ENCODE results near the gene ACTRT3. TPM values are rescaled to one million over a fixed set of nuclear protein-coding genes. Genes with fewer than 3 reads are reported as not detected.

The ACTRT3 gene
- total and polyA plus RNA-seq, 2 experiments from 2014 or later = 2.9 to 5.2 TPM

DNA sequence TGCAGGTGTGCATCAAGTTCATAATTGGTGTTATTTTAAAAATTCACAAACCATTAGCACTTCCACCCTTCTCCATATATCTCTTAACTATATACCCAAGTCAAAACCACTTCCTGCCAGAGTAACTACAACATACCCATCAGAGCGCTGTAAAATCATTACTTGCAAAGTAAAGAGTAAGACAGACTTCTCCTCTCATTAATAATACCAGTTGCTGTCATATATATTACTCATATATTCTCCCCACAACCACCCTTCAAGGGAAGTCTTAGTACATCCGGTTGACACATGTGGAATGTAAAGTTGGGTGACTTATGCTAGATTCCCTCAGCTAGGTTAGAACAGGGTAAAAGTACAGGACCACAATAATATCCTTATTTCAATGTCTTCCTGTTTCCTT lies 10.1 kb downstream of the ACTRT3 start (continued):
- TF ChIP-seq JUNB (IDR thresholded peaks at IDR 0.05; ENCODE audit: unreplicated experiment) (no peak), EZH2phosphoT487 (IDR thresholded peaks at IDR 0.05; ENCODE audit: unreplicated experiment) (no peak)

DNA sequence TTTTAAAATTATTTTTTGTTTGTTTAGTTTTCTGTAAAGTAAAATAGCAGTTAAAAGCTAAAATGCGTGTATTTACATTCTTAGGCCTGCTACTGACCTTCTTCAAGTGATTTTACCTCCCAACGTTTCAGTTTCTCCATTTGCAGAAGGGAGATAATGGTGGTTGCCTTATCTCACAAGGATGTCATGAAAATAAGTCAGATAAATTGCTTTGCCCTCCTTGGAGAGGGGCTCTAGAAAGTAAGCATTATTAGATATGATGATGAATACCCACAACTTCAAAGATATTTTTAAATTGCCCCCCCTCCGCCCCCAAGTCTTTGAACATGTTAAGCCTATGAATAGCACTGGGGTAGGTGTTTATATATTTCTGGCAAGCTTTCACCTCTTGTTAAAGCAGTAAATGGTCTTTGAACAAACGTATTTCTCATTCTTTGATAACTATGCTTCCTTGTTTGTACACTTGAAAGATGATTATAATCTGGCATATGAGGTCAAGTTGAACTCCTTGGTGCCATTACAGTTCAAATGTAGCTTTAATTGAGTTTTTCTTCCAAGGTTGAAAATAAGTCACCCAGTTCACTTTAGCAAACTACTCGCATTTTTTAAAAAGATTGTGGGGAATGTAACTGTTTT lies 10.9 kb downstream of the ACTRT3 start:
- H3F3A ChIP-seq (replicated peaks; ENCODE audit: low read depth) = no peaks in the 10 kb centered on the region; the same call in 1 of the 2 replicates
- H4K20me1 ChIP-seq (replicated peaks; ENCODE audit: insufficient read depth) = no peaks in the 10 kb centered on the region
- no peaks in the 10 kb centered on the region for H3K36me3 ChIP-seq (ENCODE audit: insufficient read depth)
- no peak for TF ChIP-seq ETS1 (IDR thresholded peaks at IDR 0.05)
- no peak for TF ChIP-seq EZH2phosphoT487 (IDR thresholded peaks at IDR 0.05; ENCODE audit: unreplicated experiment)
- Mint-ChIP-seq H3K4me3 (no peak overlapping the region), H3K27ac (no peak overlapping the region), H3K27me3 (ENCODE audit: insufficient read depth, low read depth, poor library complexity) (peaks cover 2% of the 10 kb centered on the region), H3K4me1 (no peaks in the 10 kb centered on the region), H3K36me3 (ENCODE audit: low read depth) (peaks cover 3% of the 10 kb centered on the region; the same call in 2 of the 3 replicates), H3K9me3 (peaks cover 5% of the 10 kb centered on the region; the same call in 2 of the 3 replicates)
- H3K27me3 ChIP-seq (ENCODE audit: insufficient read depth) = no peaks in the 10 kb centered on the region
- H3K9me2 ChIP-seq (ENCODE audit: insufficient read depth) = no peaks in the 10 kb centered on the region
- ATAC-seq = no peak
- H3K27ac ChIP-seq (ENCODE audit: low read depth) = no peak overlapping the region
- H3K4me2 ChIP-seq = no peak overlapping the region
- DNase-seq (ENCODE audit: low spot score) = no peak
- no peak overlapping the region for H2AFZ ChIP-seq
- no peak overlapping the region for H3K4me3 ChIP-seq
- no peaks in the 10 kb centered on the region for H3K4me1 ChIP-seq (ENCODE audit: insufficient read depth)
- no peaks in the 10 kb centered on the region for H3K79me2 ChIP-seq (replicated peaks; ENCODE audit: insufficient read depth)

GRCh38 chr3:169755488-169755887 lies 13.9 kb downstream of the ACTRT3 start:
- no peaks in the 10 kb centered on the region for H3K27me3 ChIP-seq (ENCODE audit: insufficient read depth)
- H3K4me2 ChIP-seq = no peak overlapping the region
- H3K9me2 ChIP-seq (ENCODE audit: insufficient read depth) = no peaks in the 10 kb centered on the region
- no peaks in the 10 kb centered on the region for H4K20me1 ChIP-seq (replicated peaks; ENCODE audit: insufficient read depth)
- H3K36me3 ChIP-seq (ENCODE audit: insufficient read depth) = no peaks in the 10 kb centered on the region
- H3K27me3 Mint-ChIP-seq (ENCODE audit: insufficient read depth, low read depth, poor library complexity) = no peaks in the 10 kb centered on the region
- DNase-seq (ENCODE audit: low spot score) = no peak
- no peak for ATAC-seq
- H3K36me3 Mint-ChIP-seq (ENCODE audit: low read depth) = no peaks in the 10 kb centered on the region
- H3K27ac Mint-ChIP-seq = no peak overlapping the region
- H2AFZ ChIP-seq = no peak overlapping the region; the same call in 1 of the 2 replicates
- no peaks in the 10 kb centered on the region for H3K9me3 Mint-ChIP-seq
- no peak overlapping the region for H3K4me3 Mint-ChIP-seq
- no peaks in the 10 kb centered on the region for H3K79me2 ChIP-seq (replicated peaks; ENCODE audit: insufficient read depth)
- no peak overlapping the region for H3K27ac ChIP-seq (ENCODE audit: low read depth)
- no peaks in the 10 kb centered on the region for H3F3A ChIP-seq (replicated peaks; ENCODE audit: low read depth)
- no peaks in the 10 kb centered on the region for H3K4me1 ChIP-seq (ENCODE audit: insufficient read depth)
- no peak overlapping the region for H3K4me3 ChIP-seq
- peaks cover 4% of the 10 kb centered on the region; the same call in 2 of the 3 replicates for H3K4me1 Mint-ChIP-seq
- no peak for TF ChIP-seq POLR2AphosphoS5 (IDR thresholded peaks at IDR 0.05; ENCODE audit: low read depth)
- no peak for TF ChIP-seq ETS1 (IDR thresholded peaks at IDR 0.05)
- no peak for TF ChIP-seq ZNF114 (CRISPR knock-in tag; IDR thresholded peaks at IDR 0.05)
- no peak for TF ChIP-seq STAT1 (IDR thresholded peaks at IDR 0.05; ENCODE audit: unreplicated experiment)
- no peak for TF ChIP-seq ZNF331 (CRISPR knock-in tag; IDR thresholded peaks at IDR 0.05; ENCODE audit: low read depth)
- no peak for TF ChIP-seq ZNF462 (CRISPR knock-in tag; IDR thresholded peaks at IDR 0.05)
- TF ChIP-seq EZH2 (IDR thresholded peaks at IDR 0.05; ENCODE audit: low read depth, unreplicated experiment) = no peak
- no peak for TF ChIP-seq NANOG (IDR thresholded peaks at IDR 0.05; ENCODE audit: borderline replicate concordance)
- no peak for TF ChIP-seq EZH2phosphoT487 (IDR thresholded peaks at IDR 0.05; ENCODE audit: unreplicated experiment)

Data from GM23338 (cell line).